ENCODE data around the gene OBSCN.

Gene OBSCN

GRCh38 chr1:228279011-228279721, 71.3 kb downstream of the OBSCN start:
- no peak for DNase-seq

- DNase-seq: no peak
These were observed 71.9 kb downstream of the OBSCN start for GRCh38 chr1:228279722-228280105.

- DNase-seq: no peak
These were observed 72.5 kb downstream of the OBSCN start for GRCh38 chr1:228280106-228280901.

DNA sequence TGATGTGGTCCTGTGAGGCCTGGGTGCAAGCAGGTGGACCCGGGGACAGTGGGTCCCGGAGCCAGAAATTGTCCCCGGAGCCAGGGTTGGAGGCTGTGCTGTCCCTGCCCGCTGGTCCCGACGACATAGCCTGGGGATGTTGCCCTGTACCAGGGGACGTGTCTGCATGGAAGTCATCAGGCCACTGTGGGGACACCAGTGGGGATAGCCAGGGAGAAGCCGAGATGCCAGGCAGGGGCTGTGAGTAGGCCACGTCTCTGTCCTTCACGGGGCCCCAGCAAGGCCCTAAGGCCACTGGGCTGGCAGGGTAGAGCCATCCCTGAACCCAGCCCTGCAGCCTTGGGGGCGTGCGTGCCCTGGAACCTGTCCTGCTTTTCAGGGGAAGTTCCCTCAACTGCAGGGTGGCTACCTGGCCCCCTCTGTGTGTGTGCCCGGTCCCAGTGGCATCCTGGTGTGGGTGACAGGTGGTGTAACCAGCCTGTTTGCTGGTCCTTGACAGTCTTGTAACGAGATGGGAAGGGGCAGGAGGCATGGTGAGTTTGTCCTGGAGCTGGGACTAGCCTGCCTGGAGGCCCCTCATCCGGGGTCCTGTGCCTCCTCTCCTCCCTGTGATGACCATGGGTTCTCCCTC, 73.2 kb downstream of the OBSCN start:
- no peak for DNase-seq

GRCh38 chr1:228281631-228282328, 73.9 kb downstream of the OBSCN start:
- no peak for DNase-seq

GRCh38 chr1:228282329-228283042, 74.6 kb downstream of the OBSCN start:
- DNase-seq: no peak

DNA sequence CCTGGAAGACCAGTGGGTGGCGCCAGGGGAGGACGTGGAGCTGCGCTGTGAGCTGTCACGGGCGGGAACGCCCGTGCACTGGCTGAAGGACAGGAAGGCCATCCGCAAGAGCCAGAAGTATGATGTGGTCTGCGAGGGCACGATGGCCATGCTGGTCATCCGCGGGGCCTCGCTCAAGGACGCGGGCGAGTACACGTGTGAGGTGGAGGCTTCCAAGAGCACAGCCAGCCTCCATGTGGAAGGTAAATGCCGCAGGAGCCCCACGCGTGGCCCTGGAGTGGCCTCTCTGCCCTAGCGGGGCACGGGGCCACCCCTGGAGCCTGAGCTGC, 75.2 kb downstream of the OBSCN start:
- no peak for DNase-seq

- DNase-seq: no peak
These were observed 75.8 kb downstream of the OBSCN start for GRCh38 chr1:228283476-228284147.

DNA sequence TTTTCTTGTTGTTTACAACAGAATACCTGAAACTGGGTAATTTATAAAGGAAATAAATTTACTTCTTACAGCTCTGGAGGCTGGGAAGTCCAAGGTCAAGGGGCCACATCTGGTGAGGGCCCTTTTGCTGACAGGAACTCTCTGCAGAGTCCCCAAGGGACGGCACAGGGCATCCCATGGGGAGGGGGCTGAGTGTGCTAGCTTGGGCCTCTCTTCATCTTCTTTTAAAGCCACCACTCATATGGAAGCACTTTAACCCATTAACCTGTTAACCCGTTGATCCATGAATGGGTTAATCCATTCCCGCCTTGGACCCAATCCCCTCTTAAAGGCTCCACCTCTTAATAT, 76.3 kb downstream of the OBSCN start:
- DNase-seq: no peak

DNA sequence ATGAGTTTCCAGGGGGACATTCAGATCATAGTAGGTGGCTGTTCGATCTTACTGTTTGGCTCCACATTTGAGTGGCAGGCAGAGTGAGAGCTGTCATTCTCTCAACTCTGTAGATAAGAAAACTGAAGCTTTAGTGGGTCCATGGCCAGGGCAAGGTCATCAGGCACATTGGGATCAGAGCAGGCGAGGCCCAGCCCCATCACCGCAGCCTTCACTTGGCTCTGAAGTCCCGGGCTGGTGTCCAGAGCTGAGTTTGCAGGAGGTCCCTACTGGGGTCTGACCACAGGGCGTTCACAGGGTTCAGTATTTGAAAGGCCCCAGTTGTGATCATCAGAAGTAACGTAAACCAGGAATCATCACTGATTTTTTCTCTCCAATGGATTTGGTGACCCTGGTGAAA, 76.7 kb downstream of the OBSCN start:
- DNase-seq: no peak

- DNase-seq: no peak
These were observed 78.0 kb downstream of the OBSCN start for GRCh38 chr1:228285661-228286504.

DNA sequence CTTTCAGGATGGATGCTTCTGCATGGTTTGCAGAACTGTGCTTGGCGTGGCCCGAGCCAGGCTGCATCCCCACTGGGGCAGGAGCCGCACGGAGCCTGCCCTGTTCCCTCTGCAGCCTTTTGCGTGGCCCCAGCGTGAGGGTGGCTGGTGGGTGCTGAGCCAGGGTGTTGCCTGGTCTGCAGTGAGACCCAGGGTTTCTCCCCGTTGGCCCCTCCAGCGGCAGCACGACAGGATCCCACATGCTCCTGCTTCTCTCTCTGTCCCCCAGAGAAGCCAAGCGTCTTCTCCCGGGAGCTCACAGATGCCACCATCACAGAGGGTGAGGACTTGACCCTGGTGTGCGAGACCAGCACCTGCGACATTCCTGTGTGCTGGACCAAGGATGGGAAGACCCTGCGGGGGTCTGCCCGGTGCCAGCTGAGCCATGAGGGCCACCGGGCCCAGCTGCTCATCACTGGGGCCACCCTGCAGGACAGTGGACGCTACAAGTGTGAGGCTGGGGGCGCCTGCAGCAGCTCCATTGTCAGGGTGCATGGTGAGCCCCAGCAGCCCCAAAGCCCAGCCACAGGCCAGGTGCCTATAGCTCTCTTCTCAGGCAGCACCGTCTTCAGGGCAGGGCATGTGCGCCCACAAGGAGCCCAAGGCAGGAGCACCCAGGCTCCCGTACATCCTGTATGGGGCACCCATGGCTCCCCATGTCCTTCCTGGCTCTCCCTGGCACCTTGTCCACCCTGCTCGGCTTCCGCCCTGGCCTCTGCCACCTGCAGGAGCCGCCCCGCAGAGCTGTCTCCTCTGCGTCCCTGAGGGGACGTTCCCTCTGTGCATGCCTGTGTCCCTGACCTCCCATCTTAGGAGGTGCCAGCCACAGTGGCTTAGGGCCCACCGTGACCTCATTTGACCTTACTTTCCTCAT, 78.9 kb downstream of the OBSCN start:
- DNase-seq: no peak

GRCh38 chr1:228287541-228288425, 79.9 kb downstream of the OBSCN start:
- no peak for DNase-seq

DNA sequence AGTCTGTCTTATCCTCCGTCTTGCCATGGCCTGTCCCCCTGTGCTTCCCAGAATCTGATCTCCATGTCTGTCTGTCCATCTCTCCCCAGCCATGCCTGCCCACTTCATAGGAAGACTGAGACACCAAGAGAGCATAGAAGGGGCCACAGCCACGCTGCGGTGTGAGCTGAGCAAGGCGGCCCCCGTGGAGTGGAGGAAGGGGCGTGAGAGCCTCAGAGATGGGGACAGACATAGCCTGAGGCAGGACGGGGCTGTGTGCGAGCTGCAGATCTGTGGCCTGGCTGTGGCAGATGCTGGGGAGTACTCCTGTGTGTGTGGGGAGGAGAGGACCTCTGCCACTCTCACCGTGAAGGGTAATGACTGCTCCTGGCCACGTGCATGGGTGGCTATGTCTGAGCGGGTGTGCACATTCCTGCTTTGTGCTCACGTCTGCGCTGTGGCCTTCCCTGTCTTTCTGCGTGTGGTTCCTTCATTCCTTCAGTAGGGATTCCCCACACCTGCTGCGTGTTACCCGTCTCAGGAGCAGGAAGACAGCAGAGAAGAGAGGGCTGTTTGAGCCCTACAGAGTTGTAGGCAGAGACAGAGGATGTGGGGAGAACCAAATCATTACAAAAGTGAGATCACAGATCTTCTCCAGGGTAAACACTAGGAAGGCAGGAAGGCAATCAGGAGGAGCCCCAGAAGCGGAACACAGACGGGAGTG, 80.8 kb downstream of the OBSCN start:
- DNase-seq: no peak

DNA sequence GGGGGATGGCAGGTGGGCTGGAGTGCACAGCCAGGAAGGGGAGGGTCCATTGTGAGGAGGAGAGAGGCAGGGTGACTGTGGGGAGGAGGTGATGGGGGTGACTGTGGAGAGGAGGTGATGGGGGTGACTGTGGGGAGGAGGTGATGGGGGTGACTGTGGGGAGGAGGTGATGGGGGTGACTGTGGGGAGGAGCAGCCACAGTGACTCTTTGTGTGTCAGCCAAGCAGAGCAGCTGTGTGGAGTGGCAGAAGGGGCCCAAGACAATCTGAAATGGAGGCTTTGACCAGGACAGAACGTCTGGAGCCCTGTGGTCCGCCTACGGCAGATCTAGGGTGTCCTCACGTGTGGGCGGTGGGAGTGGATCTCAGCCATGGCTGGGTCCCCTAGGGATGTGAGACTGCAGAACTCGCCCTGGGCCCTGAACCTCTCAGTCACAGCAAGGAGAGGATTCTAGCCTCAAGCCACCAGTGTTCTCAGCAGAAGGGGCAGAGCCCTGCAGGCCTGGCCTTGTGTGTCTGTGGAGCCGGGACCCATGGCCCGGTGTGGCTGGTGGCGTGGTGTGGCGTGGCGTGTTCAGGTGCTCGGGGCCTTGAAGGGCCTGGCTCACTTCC, 81.5 kb downstream of the OBSCN start:
- DNase-seq: no peak

DNA sequence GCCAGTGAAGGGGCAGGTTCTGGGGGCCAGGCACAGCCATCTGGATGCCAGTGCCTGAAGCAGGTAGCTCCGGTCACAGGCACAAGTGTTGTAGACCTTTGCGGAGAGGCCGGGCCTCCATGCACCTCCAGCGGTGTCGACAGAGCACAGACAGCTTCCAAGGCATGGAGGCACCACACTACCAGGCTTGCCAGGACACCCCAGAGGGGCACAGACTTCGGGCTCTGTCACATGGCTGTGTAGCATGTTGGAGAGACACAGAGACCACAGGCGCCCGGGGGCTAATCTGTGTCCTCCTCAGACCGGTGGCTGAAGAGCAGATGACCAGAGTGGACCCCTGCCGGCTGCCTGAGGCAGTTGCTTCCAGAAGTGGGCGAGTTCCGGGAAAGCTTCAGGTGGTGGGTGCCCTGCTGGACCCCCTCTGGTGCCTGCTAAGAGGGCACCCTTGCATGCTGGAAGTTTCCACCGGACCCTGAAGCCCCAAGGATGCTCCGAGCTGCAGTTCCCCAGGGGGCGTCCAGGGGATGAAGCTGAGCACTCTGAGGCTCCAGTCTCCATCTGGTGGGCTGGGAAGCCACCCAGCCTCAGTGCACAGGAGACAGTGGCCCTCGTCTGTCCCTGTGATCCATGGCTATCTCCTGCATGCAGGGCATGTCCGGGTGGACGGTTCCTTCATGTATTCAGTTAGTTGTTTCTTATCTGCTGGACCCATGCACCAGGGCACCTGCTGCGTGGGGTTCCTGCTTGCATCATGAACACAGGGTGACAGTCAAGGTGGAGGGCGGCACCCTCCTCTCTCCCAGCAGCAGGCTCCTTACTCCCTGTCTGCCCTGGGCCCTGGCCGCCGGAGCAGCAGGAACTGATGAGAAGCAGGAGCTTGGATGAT, 82.4 kb downstream of the OBSCN start:
- DNase-seq: no peak
